HepG2 (cell line): ENCODE measurements around the gene ERF. TPM values are rescaled to one million over a fixed set of nuclear protein-coding genes. Genes with fewer than 3 reads are reported as not detected.

ENCODE experiments used
- CCDC6 ChIP-seq: sonication (generic); formaldehyde crosslinking; IDR thresholded peaks from 2 replicates; pipeline ENCODE4 v1.8.1; 2022; ENCODE audit warnings: mild to moderate bottlenecking, missing genetic modification reagents, moderate library complexity
- E2F1 ChIP-seq: sonication (generic); formaldehyde crosslinking; IDR thresholded peaks from 2 replicates; pipeline ENCODE4 v1.5.0; 2020; ENCODE audit warnings: missing genetic modification reagents
- E2F2 ChIP-seq: sonication (generic); formaldehyde crosslinking; IDR thresholded peaks from 2 replicates; pipeline ENCODE4 v1.4.0; 2020; ENCODE audit warnings: missing genetic modification reagents, borderline replicate concordance
- FOXO4 ChIP-seq: sonication (generic); formaldehyde crosslinking; conservative IDR thresholded peaks from 2 replicates; pipeline ENCODE4 v1.8.1; 2023; ENCODE audit warnings: missing genetic modification reagents
- KAT2B ChIP-seq: fragments of 150-350 bp; IDR thresholded peaks from 2 replicates; pipeline ENCODE4 v1.6.1; 2014; ENCODE audit warnings: low read depth, low read length, borderline replicate concordance
- NCOA5 ChIP-seq: sonication (generic); formaldehyde crosslinking; IDR thresholded peaks from 2 replicates; pipeline ENCODE4 v1.4.0; 2020; ENCODE audit warnings: missing genetic modification reagents
- NFYB ChIP-seq: sonication (generic); formaldehyde crosslinking; IDR thresholded peaks from 2 replicates; pipeline ENCODE4 v1.4.0; 2020; ENCODE audit warnings: missing genetic modification reagents
- NR2C2 ChIP-seq: sonication (generic); formaldehyde crosslinking; IDR thresholded peaks from 2 replicates; pipeline ENCODE4 v1.4.0; 2020; ENCODE audit warnings: missing genetic modification reagents, mild to moderate bottlenecking, moderate library complexity, borderline replicate concordance
- PRDM4 ChIP-seq: sonication (generic); formaldehyde crosslinking; IDR thresholded peaks from 2 replicates; pipeline ENCODE4 v1.9.0; 2021; ENCODE audit warnings: missing genetic modification reagents, borderline replicate concordance
- PREB ChIP-seq: sonication (generic); formaldehyde crosslinking; IDR thresholded peaks from 2 replicates; pipeline ENCODE4 v1.4.0; 2020; ENCODE audit warnings: missing genetic modification reagents
- RORA ChIP-seq: sonication (generic); formaldehyde crosslinking; IDR thresholded peaks from 2 replicates; pipeline ENCODE4 v1.5.0; 2020; ENCODE audit warnings: mild to moderate bottlenecking, missing genetic modification reagents, moderate library complexity
- SAP130 ChIP-seq: IDR thresholded peaks from 2 replicates; pipeline ENCODE4 v1.6.1; 2016; ENCODE audit warnings: low read depth
- SMARCC2 ChIP-seq: fragments of 450-650 bp; IDR thresholded peaks from 2 replicates; pipeline ENCODE4 v1.6.1; 2017; ENCODE audit warnings: antibody characterized with exemption, mild to moderate bottlenecking
- TEAD3 ChIP-seq: optimal IDR thresholded peaks from 2 replicates; pipeline ENCODE3; 2016; ENCODE audit warnings: borderline replicate concordance
- ZBTB20 ChIP-seq: sonication (generic); formaldehyde crosslinking; IDR thresholded peaks from 2 replicates; pipeline ENCODE4 v1.8.1; 2023; ENCODE audit warnings: missing genetic modification reagents, low read depth, mild to moderate bottlenecking, borderline replicate concordance
- ZFP37 ChIP-seq: sonication (generic); formaldehyde crosslinking; IDR thresholded peaks from 2 replicates; pipeline ENCODE4 v1.4.0; 2020; ENCODE audit warnings: missing genetic modification reagents, borderline replicate concordance
- ZMAT3 ChIP-seq: sonication (generic); formaldehyde crosslinking; conservative IDR thresholded peaks from 2 replicates; pipeline ENCODE4 v1.7.0; 2021; ENCODE audit warnings: missing genetic modification reagents
- ZNF124 ChIP-seq: sonication (generic); formaldehyde crosslinking; IDR thresholded peaks from 2 replicates; pipeline ENCODE4 v1.4.0; 2020; ENCODE audit warnings: missing genetic modification reagents
- ZNF136 ChIP-seq: sonication (generic); formaldehyde crosslinking; IDR thresholded peaks from 2 replicates; pipeline ENCODE4 v1.8.1; 2022; ENCODE audit warnings: low read depth, mild to moderate bottlenecking, moderate library complexity, missing genetic modification reagents
- ZNF20 ChIP-seq: sonication (generic); formaldehyde crosslinking; IDR thresholded peaks from 2 replicates; pipeline ENCODE4 v1.4.0; 2020; ENCODE audit warnings: mild to moderate bottlenecking, moderate library complexity, missing genetic modification reagents
- ZNF354B ChIP-seq: sonication (generic); formaldehyde crosslinking; IDR thresholded peaks from 2 replicates; pipeline ENCODE4 v1.8.0; 2022; ENCODE audit warnings: mild to moderate bottlenecking, missing genetic modification reagents
- ZNF501 ChIP-seq: sonication (generic); formaldehyde crosslinking; IDR thresholded peaks from 2 replicates; pipeline ENCODE4 v1.5.1; 2020; ENCODE audit warnings: mild to moderate bottlenecking, moderate library complexity, missing genetic modification reagents
- ZNF567 ChIP-seq: sonication (generic); formaldehyde crosslinking; IDR thresholded peaks from 2 replicates; pipeline ENCODE4 v1.8.1; 2023; ENCODE audit warnings: mild to moderate bottlenecking, missing genetic modification reagents, borderline replicate concordance
- ZNF580 ChIP-seq: IDR thresholded peaks from 2 replicates; pipeline ENCODE4 v1.6.1; 2016; ENCODE audit warnings: low read depth, borderline replicate concordance
- polyA plus RNA-seq, 8 experiments: library from polyadenylated mRNA; depleted of rRNA in 3 of 8; stranded (reverse) in 7 of 8; unstranded in 1 of 8; fragments of >200 nt; fragmentation: Illumina TruSeq in 4 of 8; extraction: Trizol in 4 of 8; gene quantifications; 2 replicates each; pipeline versions ENCODE4 v1.2.1 to v1.2.3, GENCODE V29; 2011 to 2016; ENCODE audit warnings: low read depth in 4 of 8, missing spikeins in 1 of 8, mixed read lengths in 1 of 8; ENCODE audit not compliant: insufficient read depth in 1 of 8
- total RNA-seq, 5 experiments: library from RNA; depleted of rRNA; stranded (reverse); fragments of >200 nt; fragmentation: Illumina TruSeq; extraction: Trizol; gene quantifications; 2 replicates each; pipeline ENCODE4 v1.2.3, GENCODE V29; 2016; ENCODE audit warnings: low read depth in 1 of 5

ERF gene
- total and polyA plus RNA-seq, 2 of the 13 experiments (the other 11 are each of a cell fraction or from before 2014, with no cell fraction given): 67.1 to 69.9 TPM

GRCh38 chr19:42268142-42268703, 13.3 kb upstream of the ERF start (continued):
- TF ChIP-seq PRDM4: no peak
- TF ChIP-seq TEAD3 (CRISPR knock-in tag): no peak
- no peak for TF ChIP-seq ZNF124 (CRISPR knock-in tag)
- TF ChIP-seq ZNF136 (CRISPR knock-in tag): no peak
- no peak for TF ChIP-seq ZNF580 (CRISPR knock-in tag)
- TF ChIP-seq PREB (CRISPR knock-in tag): no peak
- no peak for TF ChIP-seq ZNF567 (CRISPR knock-in tag)
- TF ChIP-seq ZBTB20 (CRISPR knock-in tag): no peak; the same call in 1 of the 2 replicates
- no peak for TF ChIP-seq ZNF354B (CRISPR knock-in tag)
- TF ChIP-seq ZFP37 (CRISPR knock-in tag): no peak
- TF ChIP-seq ZNF501: no peak; the same call in 1 of the 2 replicates
- TF ChIP-seq RORA (CRISPR knock-in tag): no peak
- TF ChIP-seq SAP130 (CRISPR knock-in tag): peak; percentile 83
- TF ChIP-seq NR2C2 (CRISPR knock-in tag): no peak
- TF ChIP-seq FOXO4 (CRISPR knock-in tag): no peak
- no peak for TF ChIP-seq ZNF20 (CRISPR knock-in tag)
- no peak for TF ChIP-seq E2F2 (CRISPR knock-in tag)
- TF ChIP-seq E2F1 (CRISPR knock-in tag): peak; percentile 50; the same call in 1 of the 2 replicates
- TF ChIP-seq ZMAT3: peak; percentile 91; the same call in 1 of the 2 replicates
- TF ChIP-seq KAT2B: no peak
- no peak for TF ChIP-seq SMARCC2
- TF ChIP-seq CCDC6 (CRISPR knock-in tag): peak; percentile 51
- TF ChIP-seq NFYB: peak; percentile 44
- TF ChIP-seq NCOA5 (CRISPR knock-in tag): no peak
